SH-SY5Y (cell line): ENCODE measurements around the gene UBAC2.

Source experiments
- GATA2 ChIP-seq: IDR thresholded peaks from 2 replicates; pipeline ENCODE4 v1.6.1; 2011; ENCODE audit warnings: mild to moderate bottlenecking, low read depth, low read length
- GATA3 ChIP-seq: IDR thresholded peaks from 2 replicates; pipeline ENCODE4 v1.6.1; 2011; ENCODE audit warnings: low read depth, mild to moderate bottlenecking, low read length, moderate library complexity

The UBAC2 gene

GRCh38 chr13:99380921-99381645, 180.4 kb downstream of the UBAC2 start:
- TF ChIP-seq GATA2 (no peak), GATA3 (no peak)

DNA sequence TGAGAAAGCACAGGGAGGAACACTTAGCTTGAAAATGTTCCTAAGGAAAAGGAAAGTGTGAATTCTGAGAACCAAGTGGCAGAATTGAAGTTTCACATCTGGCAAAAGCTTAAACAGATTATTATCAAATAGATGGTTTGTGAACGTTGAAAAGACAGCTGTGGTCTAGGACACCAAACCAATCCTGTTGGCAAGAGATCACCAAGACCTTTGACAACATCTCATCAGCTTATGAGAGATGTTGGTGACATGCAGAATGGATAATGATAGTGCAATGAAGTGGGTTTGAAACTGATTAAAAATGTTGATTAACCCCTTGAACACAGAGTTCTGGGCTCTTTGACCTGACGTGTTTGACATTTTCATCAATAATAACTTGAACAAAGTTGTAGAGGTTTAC, 181.1 kb downstream of the UBAC2 start:
- TF ChIP-seq GATA3 (no peak), GATA2 (no peak)

GRCh38 chr13:99382428-99383133, 181.9 kb downstream of the UBAC2 start:
- no peak for TF ChIP-seq GATA2
- no peak for TF ChIP-seq GATA3

GRCh38 chr13:99383511-99383921, 182.9 kb downstream of the UBAC2 start:
- no peak for TF ChIP-seq GATA3
- TF ChIP-seq GATA2 = no peak

GRCh38 chr13:99383946-99384345, 183.3 kb downstream of the UBAC2 start:
- TF ChIP-seq GATA2 (no peak), GATA3 (no peak)

- TF ChIP-seq GATA3 (no peak), GATA2 (no peak)
Observed at GRCh38 chr13:99384468-99384867, 183.8 kb downstream of the UBAC2 start.

- TF ChIP-seq GATA3 = no peak
- TF ChIP-seq GATA2 = no peak
Observed at GRCh38 chr13:99385161-99385560, 184.5 kb downstream of the UBAC2 start.

GRCh38 chr13:99385940-99386339, 185.3 kb downstream of the UBAC2 start:
- TF ChIP-seq GATA2 (no peak), GATA3 (no peak)

- TF ChIP-seq GATA3 (no peak), GATA2 (no peak)
Observed at GRCh38 chr13:99386495-99386894, 185.8 kb downstream of the UBAC2 start.

DNA sequence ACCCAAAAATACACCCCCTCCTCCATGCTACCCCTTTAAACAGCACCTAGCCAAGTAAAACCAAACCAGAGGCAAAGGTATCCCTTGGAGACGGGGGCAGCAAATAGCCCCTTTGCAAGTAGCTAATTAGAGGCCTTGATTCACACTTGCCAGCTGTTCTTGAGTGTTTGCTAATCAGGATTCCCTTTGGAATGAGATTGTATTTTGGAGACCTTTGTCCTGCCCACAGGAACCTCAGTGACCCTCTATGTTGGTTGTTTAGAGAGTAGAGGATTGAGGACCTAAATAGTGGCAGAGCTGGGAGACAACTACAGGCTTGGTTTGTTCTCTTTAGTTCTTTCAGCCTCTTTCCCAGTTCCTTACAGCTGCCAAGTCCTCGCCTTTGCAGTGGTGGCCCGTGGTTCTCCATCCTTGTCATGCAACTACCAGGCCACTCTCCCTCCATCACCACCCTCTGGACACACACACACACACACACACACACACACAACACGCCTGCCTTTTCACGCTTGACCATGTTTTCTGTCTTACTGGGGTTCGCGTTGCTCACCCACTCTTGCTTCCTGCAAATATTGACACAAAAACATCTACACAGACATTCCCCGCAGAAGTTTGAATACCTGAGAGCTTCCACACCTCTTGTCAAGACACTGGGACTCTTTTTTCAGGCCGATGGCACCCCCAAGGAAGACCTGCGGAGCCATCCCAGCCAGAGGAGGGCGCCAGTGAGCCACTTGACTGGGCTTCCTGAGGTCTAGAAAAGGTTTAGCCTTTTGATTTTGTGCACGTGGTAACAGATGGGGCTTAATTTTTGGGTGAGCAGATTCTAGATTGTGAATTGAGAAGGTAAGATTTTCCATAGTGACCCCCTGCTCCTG, 186.5 kb downstream of the UBAC2 start:
- no peak for TF ChIP-seq GATA3

- TF ChIP-seq GATA2 (no peak), GATA3 (no peak)
Observed at GRCh38 chr13:99388334-99388923, 187.8 kb downstream of the UBAC2 start.

GRCh38 chr13:99389520-99390304, 189.1 kb downstream of the UBAC2 start:
- TF ChIP-seq GATA2 = no peak
- TF ChIP-seq GATA3 = no peak

DNA sequence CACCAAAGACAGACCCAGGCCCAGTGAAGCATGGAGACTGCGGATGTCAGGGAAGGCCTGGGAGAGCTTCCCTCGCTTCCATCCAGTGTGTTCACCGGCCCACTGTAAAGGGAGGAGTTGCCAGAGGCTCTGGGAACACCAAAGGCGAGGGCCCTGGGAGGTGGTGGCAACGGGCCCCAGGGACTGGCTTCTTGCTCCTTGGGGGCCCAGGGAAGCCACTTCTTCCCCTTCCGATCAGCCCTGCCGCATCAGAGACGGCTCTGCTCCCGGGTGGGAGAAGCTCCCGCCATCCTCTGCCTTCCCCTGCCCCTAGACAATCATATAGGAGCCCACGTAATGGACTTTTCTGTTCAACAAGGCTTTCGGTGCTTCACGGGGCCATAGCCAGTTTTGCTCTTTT, 189.9 kb downstream of the UBAC2 start:
- TF ChIP-seq GATA3 = no peak
- no peak for TF ChIP-seq GATA2
